B cell (primary cell): Measurements from ENCODE around the gene RETREG1. TPM values are rescaled to one million over a fixed set of nuclear protein-coding genes. Genes with fewer than 3 reads are reported as not detected.

Experiments used
- ATAC-seq: fragments of 200-7000 bp; cut with Tn5 transposase; one replicate; pipeline ENCODE4 v1.10.0; 2021; ENCODE audit warnings: low read depth, mild to moderate bottlenecking, moderate number of reproducible peaks, moderate library complexity
- CTCF ChIA-PET: fragments of 350-600 bp; sonication (Branson Sonifier 250); formaldehyde crosslinking; loops from one replicate; lab custom pipeline; 2021; ENCODE audit warnings: antibody characterized with exemption, inconsistent platforms; lab: Charles Lee
- POLR2A ChIA-PET: fragments of 350-600 bp; sonication (Branson Sonifier 250); formaldehyde crosslinking; loops from one replicate; lab custom pipeline; 2021; ENCODE audit warnings: antibody characterized with exemption; lab: Charles Lee
- DNase-seq: peaks from one replicate; pipeline ENCODE4 v3.0.0; 2013
- H2AFZ ChIP-seq: 2 replicates; pipeline ENCODE4 v1.6.1; 2012; ENCODE audit warnings: mild to moderate bottlenecking, low read depth, low read length; ENCODE audit not compliant: insufficient read depth, poor library complexity, severe bottlenecking
- H3K27ac ChIP-seq, 2 donors: 1 replicate in 1 of 2; 2 replicates in 1 of 2; pipeline ENCODE4 v1.5.1; 2012 to 2013; ENCODE audit warnings: low read length in 2 of 2, mild to moderate bottlenecking in 2 of 2, moderate library complexity in 1 of 2
- H3K27me3 ChIP-seq, 4 experiments: fragments of 200-600 bp in 1 of 4; sonication (generic) in 1 of 4; replicated peaks in 1 of 4; 1 replicate in 2 of 4; 2 replicates in 2 of 4; pipeline versions ENCODE4 v1.6.1 to v1.7.0; 2013 to 2016; ENCODE audit warnings: low read length in 3 of 4, mild to moderate bottlenecking in 2 of 4, mixed read lengths in 1 of 4, moderate library complexity in 1 of 4; ENCODE audit not compliant: insufficient read depth in 4 of 4, control insufficient read depth in 3 of 4; ENCODE audit errors: control extremely low read depth in 1 of 4
- H3K36me3 ChIP-seq, 2 experiments: replicated peaks in 1 of 2; 1 replicate in 1 of 2; 2 replicates in 1 of 2; pipeline versions ENCODE4 v1.6.1 to v1.7.1; 2013; ENCODE audit warnings: low read length in 1 of 2; ENCODE audit not compliant: insufficient read depth in 2 of 2, control insufficient read depth in 1 of 2; ENCODE audit errors: control extremely low read depth in 1 of 2, extremely low read depth in 1 of 2
- H3K4me1 ChIP-seq, 2 donors: fragments of 200-600 bp in 1 of 2; sonication (generic) in 1 of 2; 1 replicate in 1 of 2; 2 replicates in 1 of 2; pipeline versions ENCODE4 v1.5.1 to v1.6.1; 2013 to 2017; ENCODE audit warnings: low read length in 2 of 2; ENCODE audit not compliant: control insufficient read depth in 2 of 2, insufficient read depth in 2 of 2
- H3K4me2 ChIP-seq: replicated peaks from 2 replicates; pipeline ENCODE3; 2012; ENCODE audit warnings: mild to moderate bottlenecking, low read depth, low read length; ENCODE audit not compliant: poor library complexity, severe bottlenecking
- H3K4me3 ChIP-seq, 5 experiments: fragments of 200-600 bp in 1 of 5; sonication (generic) in 1 of 5; 1 replicate in 3 of 5; 2 replicates in 2 of 5; pipeline versions ENCODE4 v1.5.1 to v1.7.0; 2011 to 2016; ENCODE audit warnings: low read length in 4 of 5, mild to moderate bottlenecking in 4 of 5, low read depth in 2 of 5, control low read depth in 1 of 5, moderate library complexity in 1 of 5; ENCODE audit not compliant: insufficient read depth in 1 of 5; ENCODE audit errors: control extremely low read depth in 1 of 5, extremely low read depth in 1 of 5
- H3K79me2 ChIP-seq: fragments of 200-600 bp; sonication (generic); one replicate; pipeline ENCODE4 v1.6.0; 2016; ENCODE audit warnings: low read length; ENCODE audit not compliant: control insufficient read depth, insufficient read depth
- H3K9ac ChIP-seq: fragments of 200-600 bp; sonication (generic); 2 replicates; pipeline ENCODE4 v1.6.1; 2017; ENCODE audit warnings: mild to moderate bottlenecking, low read length, moderate library complexity
- H3K9me3 ChIP-seq, 3 donors: one replicate each; pipeline versions ENCODE4 v1.6.1 to v1.7.1; 2013; ENCODE audit warnings: low read length in 2 of 3; ENCODE audit not compliant: control insufficient read depth in 2 of 3, insufficient read depth in 1 of 3; ENCODE audit errors: control extremely low read depth in 1 of 3
- H4K20me1 ChIP-seq: 2 replicates; pipeline ENCODE4 v1.6.0; 2012; ENCODE audit warnings: mild to moderate bottlenecking, low read length; ENCODE audit not compliant: insufficient read depth, control insufficient read depth, poor library complexity, severe bottlenecking
- H3K27ac Mint-ChIP-seq: one replicate; pipeline ENCODE4 v1.8.0; 2021; ENCODE audit warnings: mixed read lengths
- H3K27me3 Mint-ChIP-seq: one replicate; pipeline ENCODE4 v1.8.0; 2021; ENCODE audit warnings: mixed read lengths
- H3K4me1 Mint-ChIP-seq: one replicate; pipeline ENCODE4 v1.8.0; 2021; ENCODE audit warnings: mixed read lengths
- H3K4me3 Mint-ChIP-seq: one replicate; pipeline ENCODE4 v1.8.0; 2021; ENCODE audit warnings: mixed read lengths
- H3K9me3 Mint-ChIP-seq: one replicate; pipeline ENCODE4 v1.8.0; 2022; ENCODE audit warnings: mixed read lengths; ENCODE audit not compliant: insufficient read depth
- EZH2 ChIP-seq: IDR thresholded peaks from 2 replicates; pipeline ENCODE4 v1.6.1; 2012; ENCODE audit warnings: borderline replicate concordance, low read depth, mild to moderate bottlenecking, moderate library complexity, low read length; ENCODE audit not compliant: insufficient read depth, poor library complexity, severe bottlenecking
- WGBS: methylation state at CpG from one replicate; pipeline ENCODE4 v1.1.5; 2013; ENCODE audit warnings: missing lambda C conversion rate; ENCODE audit not compliant: insufficient coverage; 5-methylcytosine and 5-hydroxymethylcytosine counted together
- intact Hi-C: fragments of 100-400 bp; cut with micrococcal nuclease; formaldehyde crosslinking; loops from one replicate; pipeline ENCODE4 v1.10.0; 2022
- polyA plus RNA-seq: library from polyadenylated mRNA; depleted of rRNA; stranded (reverse); fragments of >200 nt; gene quantifications from 2 replicates; pipeline ENCODE4 v1.2.3, GENCODE V29; 2012
- total RNA-seq, 2 donors: library from RNA; stranded (reverse); fragments of 120-200 nt in 1 of 2; gene quantifications; 1 replicate in 1 of 2; 2 replicates in 1 of 2; pipeline versions ENCODE4 v1.2.3 to v1.2.4, GENCODE V29; 2013 to 2022
- TF ChIP-seq, protein P1 (sequence below): fragments of 200-600 bp; IDR thresholded peaks from one replicate; pipeline ENCODE4 v1.8.0; 2022; ENCODE audit warnings: antibody characterized with exemption, mild to moderate bottlenecking

RETREG1 gene
- total and polyA plus RNA-seq, 2 donors (not counting 1 experiment from before 2014, with no cell fraction given) = 5.1 to 12.9 TPM

DNA sequence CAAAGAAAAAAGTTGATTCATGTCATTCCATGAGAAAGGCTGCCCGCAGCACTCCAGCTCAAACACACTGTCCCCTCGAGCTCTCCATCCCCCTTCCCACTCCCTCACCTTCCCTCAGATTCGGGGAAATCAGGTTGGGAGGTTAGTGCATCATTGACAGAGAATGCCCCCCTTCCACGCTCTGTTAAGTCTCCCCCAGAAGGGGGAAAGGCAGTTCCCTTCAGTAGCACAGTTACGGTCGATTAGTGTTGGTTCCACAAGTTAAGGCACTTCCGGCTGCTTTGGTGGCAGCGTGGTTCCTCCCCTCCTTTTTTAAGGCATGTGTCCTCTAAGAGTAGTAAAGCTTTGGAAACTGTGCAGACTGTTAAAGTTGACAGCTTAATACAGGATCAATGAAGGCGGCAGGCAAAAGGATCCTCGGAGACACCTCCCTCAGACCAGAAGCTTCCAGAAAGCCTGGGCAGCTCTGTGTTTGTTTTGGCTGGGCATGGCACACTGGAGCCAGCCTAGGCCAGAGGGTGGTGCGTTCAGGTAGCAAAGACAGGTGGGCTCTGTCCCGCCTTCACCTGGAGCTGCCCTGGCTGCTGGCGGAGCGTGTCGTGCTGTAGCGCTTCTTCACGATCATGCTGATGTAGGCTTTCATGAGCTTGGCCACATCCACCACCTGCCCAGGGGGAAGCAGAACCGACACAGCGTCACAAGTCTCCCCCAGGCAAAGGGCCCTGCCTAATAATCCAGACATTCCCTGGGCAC, 49.5 kb upstream of the RETREG1 start:
- Histone ChIP-seq H3K79me2 (no peaks in the 10 kb centered on the region), H3K4me3 (no peak overlapping the region), H3K4me1 (no peaks in the 10 kb centered on the region), H3K9me3 (no peaks in the 10 kb centered on the region), H3K36me3 (no peaks in the 10 kb centered on the region), H2AFZ (no peak overlapping the region), H4K20me1 (no peaks in the 10 kb centered on the region), H3K27me3 (no peaks in the 10 kb centered on the region), H3K27ac (no peak overlapping the region), H3K4me2 (no peak overlapping the region), H3K9ac (no peak overlapping the region)
- 87% methylated on average over 14 of the region's 19 CpGs for WGBS
- H3K4me3 Mint-ChIP-seq = no peak overlapping the region
- ChIA-PET POLR2A (no interaction called here), CTCF (interaction anchor here (0.8 to 2.8 kb wide), 10 partner anchors 23 to 211 kb away, joined by 3 to 27 read pairs (median 4); no protein-coding TSS in a partner anchor)
- ATAC-seq (no peak), DNase-seq (no peak)
- no peak overlapping the region for H3K27ac Mint-ChIP-seq
- intact Hi-C loops = no loop called here
- H3K9me3 Mint-ChIP-seq = no peaks in the 10 kb centered on the region
- H3K27me3 Mint-ChIP-seq = no peaks in the 10 kb centered on the region
- TF ChIP-seq, protein P1, sequence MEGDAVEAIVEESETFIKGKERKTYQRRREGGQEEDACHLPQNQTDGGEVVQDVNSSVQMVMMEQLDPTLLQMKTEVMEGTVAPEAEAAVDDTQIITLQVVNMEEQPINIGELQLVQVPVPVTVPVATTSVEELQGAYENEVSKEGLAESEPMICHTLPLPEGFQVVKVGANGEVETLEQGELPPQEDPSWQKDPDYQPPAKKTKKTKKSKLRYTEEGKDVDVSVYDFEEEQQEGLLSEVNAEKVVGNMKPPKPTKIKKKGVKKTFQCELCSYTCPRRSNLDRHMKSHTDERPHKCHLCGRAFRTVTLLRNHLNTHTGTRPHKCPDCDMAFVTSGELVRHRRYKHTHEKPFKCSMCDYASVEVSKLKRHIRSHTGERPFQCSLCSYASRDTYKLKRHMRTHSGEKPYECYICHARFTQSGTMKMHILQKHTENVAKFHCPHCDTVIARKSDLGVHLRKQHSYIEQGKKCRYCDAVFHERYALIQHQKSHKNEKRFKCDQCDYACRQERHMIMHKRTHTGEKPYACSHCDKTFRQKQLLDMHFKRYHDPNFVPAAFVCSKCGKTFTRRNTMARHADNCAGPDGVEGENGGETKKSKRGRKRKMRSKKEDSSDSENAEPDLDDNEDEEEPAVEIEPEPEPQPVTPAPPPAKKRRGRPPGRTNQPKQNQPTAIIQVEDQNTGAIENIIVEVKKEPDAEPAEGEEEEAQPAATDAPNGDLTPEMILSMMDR = no peak
- TF ChIP-seq EZH2 = no peak
- no peaks in the 10 kb centered on the region for H3K4me1 Mint-ChIP-seq

DNA sequence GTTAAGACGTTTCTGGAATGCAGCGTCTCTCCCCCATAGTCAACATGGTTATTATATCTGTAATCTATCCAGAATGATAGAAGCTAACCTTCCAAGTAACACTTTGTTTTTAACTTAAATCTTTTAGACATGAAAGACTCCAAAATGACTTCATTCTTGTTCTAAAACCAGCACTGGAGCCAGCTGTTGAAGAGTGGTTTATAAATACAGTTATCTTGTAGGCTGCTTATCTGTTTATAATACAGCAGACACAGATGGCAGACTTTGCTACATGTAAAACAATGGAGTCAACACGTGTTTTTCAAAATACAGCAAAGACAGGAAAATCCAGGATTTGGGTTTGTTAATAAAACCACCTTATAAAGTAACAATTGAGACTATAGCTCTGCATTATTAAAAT, 48.8 kb upstream of the RETREG1 start:
- POLR2A ChIA-PET = no interaction called here
- DNase-seq (no peak), ATAC-seq (no peak)
- no peak overlapping the region for H3K9ac ChIP-seq
- no peaks in the 10 kb centered on the region for H4K20me1 ChIP-seq
- H3K9me3 ChIP-seq = no peaks in the 10 kb centered on the region
- no peaks in the 10 kb centered on the region for H3K4me1 ChIP-seq
- intact Hi-C loops = no loop called here
- no peak overlapping the region for H3K27ac Mint-ChIP-seq
- H3K4me3 ChIP-seq = no peak overlapping the region
- no peak overlapping the region for H3K4me3 Mint-ChIP-seq
- TF ChIP-seq, protein P1 = no peak
- TF ChIP-seq EZH2 = no peak
- H3K27me3 Mint-ChIP-seq = no peaks in the 10 kb centered on the region
- H3K4me2 ChIP-seq = no peak overlapping the region
- no peak overlapping the region for H2AFZ ChIP-seq
- CTCF ChIA-PET = interaction anchor here (1.1 to 2.8 kb wide), 5 partner anchors 113 to 210 kb away, joined by 3 to 27 read pairs (median 6); no protein-coding TSS in a partner anchor
- WGBS = no CpG with 5 or more reads among the region's 3 CpGs
- H3K9me3 Mint-ChIP-seq = no peaks in the 10 kb centered on the region
- H3K27me3 ChIP-seq = no peaks in the 10 kb centered on the region
- no peaks in the 10 kb centered on the region for H3K4me1 Mint-ChIP-seq
- no peaks in the 10 kb centered on the region for H3K79me2 ChIP-seq
- no peaks in the 10 kb centered on the region for H3K36me3 ChIP-seq
- H3K27ac ChIP-seq = no peak overlapping the region
